ENCODE results near the gene ANKRD13C.

ANKRD13C gene

DNA sequence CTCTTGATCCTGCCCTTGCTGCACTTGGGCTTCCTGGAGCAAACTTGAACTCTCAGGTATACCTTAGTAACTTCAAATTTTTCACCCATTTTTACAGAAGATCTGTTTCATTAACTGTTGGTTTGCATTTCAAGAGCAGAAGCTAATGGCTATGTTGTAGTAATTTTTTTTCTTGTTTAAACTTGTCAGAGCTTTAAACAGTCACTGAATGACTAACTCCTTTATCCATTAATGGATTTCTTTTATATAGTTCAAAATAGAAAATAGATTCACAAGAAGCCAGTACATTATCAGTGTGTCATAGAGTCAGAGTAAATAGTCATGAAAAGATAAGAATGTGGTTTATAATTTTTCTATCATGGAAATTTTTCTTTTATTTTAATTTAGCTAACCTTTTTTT is 119.8 kb downstream of the ANKRD13C start:
- Histone ChIP-seq H3K9me3 (ENCODE audit: control insufficient read depth, insufficient read depth, low read depth, low read length) (no peaks in the 10 kb centered on the region), H3K36me3 (ENCODE audit: control insufficient read depth in 2 of 2, insufficient read depth in 1 of 2, low read length in 2 of 2) (peaks cover 90 to 98% of the 10 kb centered on the region in 2 experiments), H3K4me1 (ENCODE audit: control insufficient read depth, insufficient read depth, low read length) (no peaks in the 10 kb centered on the region), H3K27ac (ENCODE audit: extremely low read depth, low read depth, low read length) (no peak overlapping the region), H3K4me3 (ENCODE audit: low read depth, low read length) (no peak overlapping the region)
- ChIA-PET CTCF (interaction anchor here (0.6 to 1.0 kb wide), 3 partner anchors 14 to 200 kb away, joined by 3 to 5 read pairs (median 4); partner anchors contain the start of gene SRSF11), POLR2A (interaction anchor here (0.5 to 1.0 kb wide), 2 partner anchors 21 to 120 kb away, joined by 3 read pairs; partner anchors contain the start of gene ANKRD13C)
- no peak for TF ChIP-seq ZNF654 (tag by site-specific recombination; IDR thresholded peaks at IDR 0.05; ENCODE audit: low read depth)

DNA sequence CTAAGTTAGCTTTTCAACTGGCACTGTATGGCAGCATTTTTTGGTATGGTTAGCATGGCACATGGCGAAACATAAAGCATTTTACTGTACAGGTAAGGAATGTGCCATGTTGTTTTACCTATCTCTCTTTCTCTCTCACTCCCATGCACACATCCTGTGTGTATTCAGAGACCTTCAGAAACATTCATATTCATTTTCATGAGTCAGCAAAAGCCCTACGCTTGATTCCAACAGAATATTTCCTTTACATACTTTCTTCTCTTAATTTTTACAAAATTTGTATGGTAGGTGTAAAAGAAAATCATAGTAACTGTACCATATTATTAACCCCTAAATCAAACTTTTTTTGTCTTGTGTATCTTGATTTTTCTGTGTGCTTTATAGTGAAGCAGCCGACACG is 123.0 kb downstream of the ANKRD13C start:
- POLR2A ChIA-PET: no interaction called here
- no peaks in the 10 kb centered on the region for H3K9me3 ChIP-seq (ENCODE audit: control insufficient read depth, insufficient read depth, low read depth, low read length)
- TF ChIP-seq ZNF670 (tag by site-specific recombination; IDR thresholded peaks at IDR 0.05; ENCODE audit: low read depth): no peak
- TF ChIP-seq ZNF791 (tag by site-specific recombination; IDR thresholded peaks at IDR 0.05): no peak
- TF ChIP-seq ZNF366 (tag by site-specific recombination; conservative IDR thresholded peaks at IDR 0.05): no peak
- no peak for TF ChIP-seq ZNF785 (tag by site-specific recombination; IDR thresholded peaks at IDR 0.05)
- no peak for TF ChIP-seq MYNN (tag by site-specific recombination; IDR thresholded peaks at IDR 0.05; ENCODE audit: borderline replicate concordance)
- no peak for TF ChIP-seq ZNF266 (tag by site-specific recombination; IDR thresholded peaks at IDR 0.05; ENCODE audit: low read depth)
- TF ChIP-seq ZNF747 (tag by site-specific recombination; IDR thresholded peaks at IDR 0.05): no peak
- TF ChIP-seq ZNF621 (tag by site-specific recombination; IDR thresholded peaks at IDR 0.05): no peak
- no peak for TF ChIP-seq ZNF544 (tag by site-specific recombination; IDR thresholded peaks at IDR 0.05)
- TF ChIP-seq ZNF248 (tag by site-specific recombination; IDR thresholded peaks at IDR 0.05): no peak
- TF ChIP-seq HOXC10 (CRISPR knock-in tag; IDR thresholded peaks at IDR 0.05): no peak
- no peak for TF ChIP-seq OVOL3 (tag by site-specific recombination; IDR thresholded peaks at IDR 0.05)
- TF ChIP-seq ZFHX2 (tag by site-specific recombination; conservative IDR thresholded peaks at IDR 0.05): no peak
- TF ChIP-seq, protein P1, sequence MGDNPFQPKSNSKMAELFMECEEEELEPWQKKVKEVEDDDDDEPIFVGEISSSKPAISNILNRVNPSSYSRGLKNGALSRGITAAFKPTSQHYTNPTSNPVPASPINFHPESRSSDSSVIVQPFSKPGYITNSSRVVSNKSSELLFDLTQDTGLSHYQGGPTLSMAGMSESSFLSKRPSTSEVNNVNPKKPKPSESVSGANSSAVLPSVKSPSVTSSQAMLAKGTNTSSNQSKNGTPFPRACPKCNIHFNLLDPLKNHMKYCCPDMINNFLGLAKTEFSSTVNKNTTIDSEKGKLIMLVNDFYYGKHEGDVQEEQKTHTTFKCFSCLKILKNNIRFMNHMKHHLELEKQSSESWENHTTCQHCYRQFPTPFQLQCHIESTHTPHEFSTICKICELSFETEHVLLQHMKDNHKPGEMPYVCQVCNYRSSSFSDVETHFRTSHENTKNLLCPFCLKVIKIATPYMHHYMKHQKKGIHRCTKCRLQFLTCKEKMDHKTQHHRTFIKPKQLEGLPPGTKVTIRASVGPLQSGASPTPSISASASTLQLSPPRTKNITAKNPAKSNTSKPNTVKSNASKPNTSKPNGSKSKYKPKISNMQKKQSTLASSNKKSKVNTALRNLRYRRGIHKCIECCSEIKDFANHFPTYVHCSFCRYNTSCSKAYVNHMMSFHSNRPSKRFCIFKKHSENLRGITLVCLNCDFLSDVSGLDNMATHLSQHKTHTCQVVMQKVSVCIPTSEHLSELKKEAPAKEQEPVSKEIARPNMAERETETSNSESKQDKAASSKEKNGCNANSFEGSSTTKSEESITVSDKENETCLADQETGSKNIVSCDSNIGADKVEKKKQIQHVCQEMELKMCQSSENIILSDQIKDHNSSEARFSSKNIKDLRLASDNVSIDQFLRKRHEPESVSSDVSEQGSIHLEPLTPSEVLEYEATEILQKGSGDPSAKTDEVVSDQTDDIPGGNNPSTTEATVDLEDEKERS (tag by site-specific recombination; IDR thresholded peaks at IDR 0.05): no peak
- TF ChIP-seq, protein P2, sequence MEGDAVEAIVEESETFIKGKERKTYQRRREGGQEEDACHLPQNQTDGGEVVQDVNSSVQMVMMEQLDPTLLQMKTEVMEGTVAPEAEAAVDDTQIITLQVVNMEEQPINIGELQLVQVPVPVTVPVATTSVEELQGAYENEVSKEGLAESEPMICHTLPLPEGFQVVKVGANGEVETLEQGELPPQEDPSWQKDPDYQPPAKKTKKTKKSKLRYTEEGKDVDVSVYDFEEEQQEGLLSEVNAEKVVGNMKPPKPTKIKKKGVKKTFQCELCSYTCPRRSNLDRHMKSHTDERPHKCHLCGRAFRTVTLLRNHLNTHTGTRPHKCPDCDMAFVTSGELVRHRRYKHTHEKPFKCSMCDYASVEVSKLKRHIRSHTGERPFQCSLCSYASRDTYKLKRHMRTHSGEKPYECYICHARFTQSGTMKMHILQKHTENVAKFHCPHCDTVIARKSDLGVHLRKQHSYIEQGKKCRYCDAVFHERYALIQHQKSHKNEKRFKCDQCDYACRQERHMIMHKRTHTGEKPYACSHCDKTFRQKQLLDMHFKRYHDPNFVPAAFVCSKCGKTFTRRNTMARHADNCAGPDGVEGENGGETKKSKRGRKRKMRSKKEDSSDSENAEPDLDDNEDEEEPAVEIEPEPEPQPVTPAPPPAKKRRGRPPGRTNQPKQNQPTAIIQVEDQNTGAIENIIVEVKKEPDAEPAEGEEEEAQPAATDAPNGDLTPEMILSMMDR (tag by site-specific recombination; IDR thresholded peaks at IDR 0.05): no peak
- TF ChIP-seq, protein P3, sequence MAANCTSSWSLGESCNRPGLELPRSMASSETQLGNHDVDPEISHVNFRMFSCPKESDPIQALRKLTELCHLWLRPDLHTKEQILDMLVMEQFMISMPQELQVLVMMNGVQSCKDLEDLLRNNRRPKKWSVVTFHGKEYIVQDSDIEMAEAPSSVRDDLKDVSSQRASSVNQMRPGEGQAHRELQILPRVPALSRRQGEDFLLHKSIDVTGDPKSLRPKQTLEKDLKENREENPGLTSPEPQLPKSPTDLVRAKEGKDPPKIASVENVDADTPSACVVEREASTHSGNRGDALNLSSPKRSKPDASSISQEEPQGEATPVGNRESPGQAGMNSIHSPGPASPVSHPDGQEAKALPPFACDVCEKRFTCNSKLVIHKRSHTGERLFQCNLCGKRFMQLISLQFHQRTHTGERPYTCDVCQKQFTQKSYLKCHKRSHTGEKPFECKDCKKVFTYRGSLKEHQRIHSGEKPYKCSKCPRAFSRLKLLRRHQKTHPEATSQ (tag by site-specific recombination; IDR thresholded peaks at IDR 0.05): no peak
- no peak for TF ChIP-seq SP7 (tag by site-specific recombination; IDR thresholded peaks at IDR 0.05)
- H3K36me3 ChIP-seq (ENCODE audit: control insufficient read depth in 2 of 2, insufficient read depth in 1 of 2, low read length in 2 of 2): peaks cover 74 to 96% of the 10 kb centered on the region in 2 experiments
- H3K4me1 ChIP-seq (ENCODE audit: control insufficient read depth, insufficient read depth, low read length): 0 out of 2 replicates have a peak, but pooled peaks cover 3% of the 10 kb centered on the region
- CTCF ChIA-PET: interaction anchor here (0.7 kb wide), 1 partner anchor 19 kb away, joined by 4 read pairs; no protein-coding TSS in a partner anchor
- no peak overlapping the region for H3K27ac ChIP-seq (ENCODE audit: extremely low read depth, low read depth, low read length)
- no peak overlapping the region for H3K4me3 ChIP-seq (ENCODE audit: low read depth, low read length)
